ENCODE data around the gene THRA.

GRCh38 chr17:40094874-40095273 lies 32.1 kb downstream of the THRA start:
- TF ChIP-seq EZH2 (IDR thresholded peaks at IDR 0.05; ENCODE audit: low read length), result no peak
- no peak for TF ChIP-seq CTCF (optimal IDR thresholded peaks at IDR 0.05 in 1 of 3, IDR thresholded peaks at IDR 0.05 in 1 of 3, conservative IDR thresholded peaks at IDR 0.05 in 1 of 3; ENCODE audit: extremely low read depth in 1 of 3, insufficient read depth in 2 of 3, low read length in 3 of 3)
